Effector memory CD8-positive, alpha-beta T cell (primary cell): ENCODE results near the gene ASXL1.
"Not testable (repeated sequence)": the region's sequence is repeated elsewhere in the genome, so short reads cannot be mapped to it uniquely, and the experiment has no call there.

Experiments used
- ATAC-seq: fragments of 150-1000 bp; cut with Tn5 transposase; replicated peaks from 2 replicates; pipeline ENCODE4 v1.10.0; 2021; ENCODE audit warnings: mild to moderate bottlenecking, moderate library complexity
- DNase-seq, 3 experiments: peaks; one replicate each; pipeline ENCODE4 v3.0.0; 2021
- H3K27ac Mint-ChIP-seq, 2 donors: one replicate each; pipeline ENCODE4 v1.8.0; 2022; ENCODE audit warnings: mild to moderate bottlenecking in 2 of 2, mixed read lengths in 2 of 2, moderate library complexity in 2 of 2
- H3K27me3 Mint-ChIP-seq, 2 donors: one replicate each; pipeline ENCODE4 v1.8.0; 2022; ENCODE audit warnings: mixed read lengths in 2 of 2
- H3K36me3 Mint-ChIP-seq: one replicate; pipeline ENCODE4 v1.8.0; 2022; ENCODE audit warnings: mild to moderate bottlenecking, moderate library complexity, mixed read lengths; ENCODE audit not compliant: insufficient read depth
- H3K4me1 Mint-ChIP-seq, 2 donors: one replicate each; pipeline ENCODE4 v1.8.0; 2022; ENCODE audit warnings: low read depth in 2 of 2, mixed read lengths in 2 of 2
- H3K4me3 Mint-ChIP-seq, 2 donors: one replicate each; pipeline ENCODE4 v1.8.0; 2022; ENCODE audit warnings: mild to moderate bottlenecking in 2 of 2, mixed read lengths in 2 of 2, moderate library complexity in 2 of 2
- H3K9me3 Mint-ChIP-seq, 2 donors: one replicate each; pipeline ENCODE4 v1.8.0; 2022; ENCODE audit warnings: mixed read lengths in 2 of 2

ASXL1 gene

DNA sequence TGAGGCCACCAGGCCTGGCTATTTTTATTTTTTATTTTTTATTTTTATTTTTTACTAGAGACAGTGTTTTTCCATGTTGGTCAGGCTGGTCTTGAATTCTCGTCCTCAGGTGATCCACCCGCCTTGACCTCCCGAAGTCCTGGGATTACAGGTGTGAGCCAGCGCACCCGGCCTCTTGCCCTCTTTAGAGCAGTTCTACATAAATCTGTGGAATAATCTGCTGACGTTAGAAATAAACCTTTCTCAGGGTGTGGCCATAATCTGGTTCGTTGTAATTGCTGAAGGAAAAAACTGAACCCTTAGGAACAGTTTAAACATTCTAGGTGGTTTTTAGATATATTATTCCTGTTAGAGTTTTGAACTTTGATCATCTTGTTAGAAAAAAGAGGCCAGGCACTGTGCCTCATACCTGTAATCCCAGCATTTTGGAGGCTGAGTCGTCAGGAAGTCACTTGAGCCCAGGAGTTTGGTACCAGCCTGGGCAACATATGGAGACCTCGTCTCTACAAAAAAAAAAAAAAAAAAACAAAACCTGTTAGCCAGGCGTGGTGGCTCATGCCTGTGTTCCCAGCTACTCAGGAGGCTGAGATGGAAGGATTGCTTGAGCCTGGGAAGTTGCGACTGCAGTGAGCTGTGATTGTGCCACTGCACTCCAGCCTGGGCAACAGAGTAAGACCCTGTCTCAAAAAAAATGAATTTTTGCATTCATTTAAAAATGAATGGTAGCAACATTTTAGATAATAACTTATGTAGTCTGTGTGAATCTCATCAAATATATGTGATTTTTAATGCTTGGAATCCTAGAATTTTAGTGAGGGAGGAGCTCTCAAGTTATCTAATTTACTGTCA, 24.2 kb downstream of the ASXL1 start:
- Mint-ChIP-seq H3K4me1 (peaks cover 25 to 33% of the 10 kb centered on the region in 2 donors), H3K27ac (no peak overlapping the region)
- no peak for ATAC-seq

DNA sequence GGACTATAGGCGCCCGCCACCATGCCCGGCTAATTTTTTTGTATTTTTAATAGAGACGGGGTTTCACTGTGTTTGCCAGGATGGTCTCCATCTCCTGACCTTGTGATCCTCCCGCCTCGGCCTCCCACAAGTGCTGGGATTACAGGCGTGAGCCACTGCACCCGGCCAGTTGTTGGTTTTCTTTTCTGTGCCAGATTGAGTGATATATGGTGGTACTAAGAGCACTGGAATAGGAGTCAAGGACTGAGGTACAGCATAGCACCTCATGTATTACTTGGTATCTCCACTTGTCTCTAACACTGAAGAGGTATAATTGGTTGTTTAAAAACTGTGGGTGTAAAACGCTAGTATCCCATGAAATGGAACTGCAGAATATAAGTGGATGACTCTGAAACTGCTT, 25.3 kb downstream of the ASXL1 start:
- ATAC-seq, H3K9me3 Mint-ChIP-seq, H3K27ac Mint-ChIP-seq, DNase-seq, H3K4me3 Mint-ChIP-seq, H3K27me3 Mint-ChIP-seq: not testable (repeated sequence)
- H3K4me1 Mint-ChIP-seq = peaks cover 29 to 39% of the 10 kb centered on the region in 2 donors
- H3K36me3 Mint-ChIP-seq = peaks cover 14% of the 10 kb centered on the region

More for the DNA sequence above, 24.2 kb downstream of the ASXL1 start:
- Mint-ChIP-seq H3K9me3 (no peaks in the 10 kb centered on the region), H3K27me3 (no peaks in the 10 kb centered on the region), H3K4me3 (no peak overlapping the region), H3K36me3 (peaks cover 23% of the 10 kb centered on the region)
- DNase-seq = no peak

DNA sequence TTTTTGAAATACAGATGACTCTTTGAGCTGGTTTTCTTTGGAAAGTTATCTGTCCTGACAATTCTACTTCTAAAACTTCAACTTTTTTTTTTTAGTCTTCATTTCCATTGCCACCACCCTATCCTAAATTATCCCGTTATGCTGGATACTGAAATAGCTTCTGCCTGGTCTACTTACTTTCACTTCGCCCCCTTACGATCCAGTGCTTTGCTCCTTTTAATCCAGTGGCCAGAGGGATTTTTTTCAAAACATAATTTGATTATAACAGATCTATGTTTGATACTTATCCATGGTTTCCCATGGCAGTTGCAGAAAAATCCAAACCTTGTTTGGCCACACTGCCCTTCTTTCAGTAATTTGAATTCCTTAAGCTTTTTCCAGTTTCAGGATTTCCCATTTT, 27.4 kb downstream of the ASXL1 start:
- peaks cover 29 to 49% of the 10 kb centered on the region in 2 donors for H3K4me1 Mint-ChIP-seq
- no peaks in the 10 kb centered on the region for H3K9me3 Mint-ChIP-seq
- H3K4me3 Mint-ChIP-seq = no peak overlapping the region
- H3K27ac Mint-ChIP-seq = peak overlapping the region; percentile 53 to 70
- no peak for ATAC-seq
- H3K27me3 Mint-ChIP-seq = no peaks in the 10 kb centered on the region
- H3K36me3 Mint-ChIP-seq = peaks cover 12% of the 10 kb centered on the region
- DNase-seq = no peak

DNA sequence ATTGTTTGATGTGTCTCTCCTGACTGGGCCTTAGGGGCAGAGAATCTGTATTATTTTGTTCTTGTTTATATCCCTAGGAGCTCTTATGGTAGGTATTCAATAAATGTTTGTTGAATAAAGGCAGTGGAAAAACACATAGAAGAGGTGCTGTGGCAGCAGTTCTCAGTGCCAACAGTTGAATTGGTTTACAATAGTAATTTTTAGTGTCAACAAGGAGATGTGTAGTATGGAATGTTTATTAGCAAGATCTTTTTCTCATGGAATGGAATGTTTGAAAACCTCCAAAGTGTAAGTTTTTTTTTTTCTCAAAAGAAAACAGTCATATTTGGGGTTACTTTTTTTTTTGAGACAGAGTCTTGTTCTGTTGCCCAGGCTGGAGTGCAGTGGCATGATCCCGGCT, 28.0 kb downstream of the ASXL1 start:
- H3K9me3 Mint-ChIP-seq = no peaks in the 10 kb centered on the region
- ATAC-seq (no peak), DNase-seq (no peak)
- H3K27me3 Mint-ChIP-seq = no peaks in the 10 kb centered on the region
- no peak overlapping the region for H3K4me3 Mint-ChIP-seq
- H3K4me1 Mint-ChIP-seq = peaks cover 29 to 55% of the 10 kb centered on the region in 2 donors
- H3K27ac Mint-ChIP-seq = peak overlapping the region; percentile 53 to 70
- H3K36me3 Mint-ChIP-seq = peaks cover 17% of the 10 kb centered on the region

DNA sequence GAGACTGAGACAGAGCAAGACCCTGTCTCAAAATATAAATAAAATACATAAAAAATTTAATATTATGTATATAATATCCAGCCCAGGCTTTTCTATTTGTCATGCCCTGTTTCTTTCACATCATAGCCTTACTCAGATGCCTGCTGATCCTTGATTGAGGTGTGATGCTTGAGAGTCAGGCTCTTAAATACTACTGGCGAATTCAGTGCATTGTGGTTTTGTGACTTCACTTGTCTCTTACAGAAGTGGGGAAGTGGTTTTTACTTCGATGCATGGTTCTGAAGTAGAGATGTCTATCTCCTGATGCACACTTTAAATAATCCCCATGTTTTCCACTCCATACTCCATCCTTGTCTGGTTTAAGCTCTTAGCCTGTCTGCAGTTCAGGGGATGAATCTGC, 29.1 kb downstream of the ASXL1 start:
- DNase-seq = peak; percentile 37 to 43 (median 40)
- H3K4me3 Mint-ChIP-seq = peak overlapping the region in 1 of 2 donors; percentile 16

DNA sequence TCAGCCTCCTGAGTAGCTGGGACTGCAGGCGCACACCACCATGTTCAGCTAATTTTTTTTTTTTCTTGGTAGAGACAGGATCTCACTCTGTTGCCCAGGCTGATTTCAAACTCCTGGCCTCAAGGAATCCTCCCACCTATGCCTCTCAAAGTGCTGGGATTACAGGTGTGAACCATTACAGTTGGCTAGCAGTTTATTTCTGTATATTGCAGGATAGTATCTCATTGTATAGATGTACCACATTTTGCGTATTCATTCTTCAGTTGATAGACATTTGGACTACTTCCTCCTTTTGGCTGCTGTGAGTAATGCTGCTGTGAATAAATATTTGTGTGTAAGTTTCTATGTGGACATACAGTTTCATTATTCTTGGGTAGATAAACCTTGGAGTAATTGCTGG, 32.9 kb downstream of the ASXL1 start:
- Mint-ChIP-seq H3K4me3 (no peak overlapping the region), H3K4me1 (peaks cover 16 to 56% of the 10 kb centered on the region in 2 donors), H3K27ac (peak overlapping the region; percentile 52 to 71), H3K9me3 (no peaks in the 10 kb centered on the region), H3K36me3 (peaks cover 29% of the 10 kb centered on the region), H3K27me3 (no peaks in the 10 kb centered on the region)
- DNase-seq (no peak), ATAC-seq (no peak)

More for the DNA sequence above, 29.1 kb downstream of the ASXL1 start:
- Mint-ChIP-seq H3K27ac (peak overlapping the region in 1 of 2 donors; percentile 32), H3K36me3 (peaks cover 22% of the 10 kb centered on the region), H3K4me1 (peaks cover 29 to 60% of the 10 kb centered on the region in 2 donors), H3K9me3 (no peaks in the 10 kb centered on the region), H3K27me3 (no peaks in the 10 kb centered on the region)
- ATAC-seq = peak; percentile 98

DNA sequence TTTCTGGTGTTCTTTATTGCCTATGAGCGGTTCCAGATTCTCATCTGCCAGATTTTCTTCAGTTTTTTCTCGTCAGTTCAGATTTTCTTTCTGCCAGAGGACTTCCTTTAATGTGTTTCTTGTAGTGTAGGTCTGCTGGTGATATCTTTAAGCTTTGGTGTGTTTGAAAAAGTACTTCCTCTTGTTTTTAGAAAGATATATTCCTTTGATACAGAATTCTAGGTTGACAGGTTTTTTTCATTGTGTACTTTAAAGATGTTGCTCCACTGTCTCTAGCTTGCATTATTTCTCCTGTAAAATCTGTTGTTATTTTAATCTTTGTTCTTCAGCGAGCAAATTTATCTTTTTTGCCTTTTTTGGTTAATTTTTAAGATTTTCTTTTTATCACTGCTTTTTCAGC, 36.9 kb downstream of the ASXL1 start:
- Mint-ChIP-seq H3K9me3 (no peaks in the 10 kb centered on the region), H3K27me3 (no peaks in the 10 kb centered on the region), H3K4me3 (no peak overlapping the region), H3K4me1 (peaks cover 13 to 44% of the 10 kb centered on the region in 2 donors), H3K36me3 (peaks cover 43% of the 10 kb centered on the region), H3K27ac (no peak overlapping the region)
- DNase-seq = no peak
- no peak for ATAC-seq

DNA sequence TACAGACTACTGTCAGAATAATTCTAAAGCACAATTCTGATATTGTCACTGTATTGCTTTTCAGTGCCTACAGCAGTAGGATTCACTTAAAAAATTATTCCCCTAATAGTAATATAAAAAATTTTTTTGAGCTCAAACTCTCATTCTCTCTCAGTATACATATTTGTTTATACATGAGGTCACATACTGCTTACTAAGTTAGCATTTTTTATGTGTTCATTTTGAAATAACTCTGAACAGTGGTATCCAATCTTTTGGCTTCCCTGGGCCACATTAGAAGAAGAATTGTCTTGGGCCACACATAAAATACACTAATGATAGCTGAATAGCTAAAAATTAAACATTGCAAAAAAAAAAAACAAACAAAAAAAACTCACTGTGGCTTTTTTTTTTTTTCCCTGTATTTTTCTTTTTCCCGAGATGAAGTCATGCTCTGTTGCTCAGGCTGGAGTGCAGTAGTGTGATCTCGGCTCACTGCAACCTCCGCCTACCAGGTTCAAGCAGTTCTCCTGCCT, 38.6 kb downstream of the ASXL1 start:
- H3K27ac Mint-ChIP-seq = peak overlapping the region; percentile 5 to 27
- ATAC-seq = no peak
- peaks cover 18 to 48% of the 10 kb centered on the region in 2 donors for H3K4me1 Mint-ChIP-seq
- DNase-seq = no peak
- no peaks in the 10 kb centered on the region for H3K9me3 Mint-ChIP-seq
- peaks cover 34% of the 10 kb centered on the region for H3K36me3 Mint-ChIP-seq
- H3K27me3 Mint-ChIP-seq = no peaks in the 10 kb centered on the region
- no peak overlapping the region for H3K4me3 Mint-ChIP-seq

DNA sequence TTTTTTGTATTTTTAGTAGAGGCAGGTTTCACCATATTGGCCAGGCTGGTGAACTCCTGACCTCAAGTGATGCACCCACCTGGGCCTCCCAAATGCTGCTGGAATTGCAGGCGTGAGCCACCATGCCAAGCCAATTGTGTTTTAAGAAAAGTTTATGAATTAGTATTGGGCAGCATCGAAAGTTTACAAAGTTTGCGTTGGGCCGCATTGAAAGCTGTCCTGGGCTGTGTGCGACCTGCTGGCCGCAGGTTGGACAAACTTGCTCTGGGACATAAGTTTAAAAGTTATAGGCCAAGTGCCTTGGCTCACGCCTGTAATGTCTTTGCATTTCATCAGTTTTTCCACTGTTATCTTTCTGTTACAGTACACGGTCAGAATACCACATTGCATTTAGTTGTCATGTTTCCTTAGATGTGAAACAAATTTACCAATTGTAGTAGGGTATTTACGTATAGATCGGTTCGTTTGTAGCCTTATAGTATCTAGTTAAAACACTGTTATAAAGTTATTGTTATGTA, 39.5 kb downstream of the ASXL1 start:
- no peak overlapping the region for H3K27ac Mint-ChIP-seq

DNA sequence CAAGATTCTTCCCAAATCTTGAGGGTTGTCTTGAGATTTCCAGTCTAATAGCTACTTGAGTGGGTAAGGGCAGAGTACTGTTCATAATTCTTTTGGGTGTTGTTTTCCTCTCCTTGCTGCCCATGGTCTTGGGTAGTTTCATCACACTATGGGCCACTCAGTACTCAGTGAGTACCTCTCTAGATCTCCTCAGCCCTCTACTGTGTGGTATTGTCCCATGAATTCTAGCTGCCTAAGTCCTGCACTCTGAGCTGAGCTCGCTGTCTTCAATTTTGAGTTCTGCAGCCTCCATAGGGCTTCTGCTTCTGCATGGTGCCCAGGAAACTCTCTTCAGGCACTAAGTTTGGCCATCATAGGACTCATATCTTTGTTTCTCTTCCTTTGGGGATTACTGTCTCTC, 42.3 kb downstream of the ASXL1 start:
- Mint-ChIP-seq H3K9me3 (no peaks in the 10 kb centered on the region), H3K4me3 (no peak overlapping the region), H3K27me3 (no peaks in the 10 kb centered on the region), H3K36me3 (peaks cover 30% of the 10 kb centered on the region), H3K27ac (peak overlapping the region; percentile 29 to 76), H3K4me1 (peaks cover 21 to 42% of the 10 kb centered on the region in 2 donors)
- DNase-seq = no peak
- no peak for ATAC-seq

More for the DNA sequence above, 39.5 kb downstream of the ASXL1 start:
- peaks cover 36% of the 10 kb centered on the region for H3K36me3 Mint-ChIP-seq
- no peak overlapping the region for H3K4me3 Mint-ChIP-seq
- ATAC-seq = no peak
- H3K4me1 Mint-ChIP-seq = peaks cover 18 to 44% of the 10 kb centered on the region in 2 donors
- DNase-seq = no peak
- no peaks in the 10 kb centered on the region for H3K27me3 Mint-ChIP-seq
- H3K9me3 Mint-ChIP-seq = no peaks in the 10 kb centered on the region

DNA sequence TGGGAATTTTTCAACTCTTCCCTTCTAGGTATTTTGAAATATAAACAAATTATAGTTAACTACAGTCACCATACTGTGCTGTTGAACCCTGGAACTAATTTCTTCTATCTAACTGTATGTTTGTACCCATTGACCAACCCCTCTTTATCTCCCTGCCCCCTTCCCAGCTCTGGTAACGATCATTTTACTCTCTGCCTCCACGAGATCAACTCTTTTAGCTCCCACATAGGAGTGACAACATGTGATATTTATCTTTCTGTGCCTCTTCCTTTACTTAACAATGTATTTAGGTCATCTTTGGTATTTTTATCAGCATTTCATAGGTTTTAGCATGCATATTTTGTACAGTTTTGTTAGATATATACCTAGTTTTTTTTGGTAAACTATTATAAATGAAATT, 45.9 kb downstream of the ASXL1 start:
- peaks cover 30 to 55% of the 10 kb centered on the region in 2 donors for H3K4me1 Mint-ChIP-seq
- H3K4me3 Mint-ChIP-seq = no peak overlapping the region
- no peaks in the 10 kb centered on the region for H3K9me3 Mint-ChIP-seq
- H3K36me3 Mint-ChIP-seq = peaks cover 39% of the 10 kb centered on the region
- ATAC-seq = no peak
- no peaks in the 10 kb centered on the region for H3K27me3 Mint-ChIP-seq
- H3K27ac Mint-ChIP-seq = peak overlapping the region; percentile 10 to 51
- DNase-seq = no peak

DNA sequence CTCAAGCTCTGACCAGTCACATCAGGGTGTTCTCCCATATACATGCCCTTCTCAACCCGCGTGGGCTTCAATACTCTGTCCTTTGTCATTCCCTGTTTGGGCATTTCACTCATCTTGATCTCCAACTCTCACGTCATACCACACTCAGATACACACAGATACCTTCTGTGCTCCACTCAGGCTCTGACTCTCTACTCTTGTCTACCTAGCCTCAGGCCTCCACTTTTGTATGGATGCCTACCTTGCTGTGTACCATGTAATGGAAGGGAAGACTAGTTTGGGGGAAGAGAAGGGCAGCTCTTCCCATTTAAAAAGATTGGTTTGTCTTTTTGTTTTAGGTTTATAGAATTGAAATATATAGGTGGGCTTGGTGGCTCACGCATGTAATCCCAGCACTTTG, 48.6 kb downstream of the ASXL1 start:
- no peaks in the 10 kb centered on the region for H3K27me3 Mint-ChIP-seq
- peaks cover 26 to 36% of the 10 kb centered on the region in 2 donors for H3K4me1 Mint-ChIP-seq
- H3K9me3 Mint-ChIP-seq = no peaks in the 10 kb centered on the region
- ATAC-seq (no peak), DNase-seq (no peak)
- H3K27ac Mint-ChIP-seq = peak overlapping the region; percentile 4 to 19
- peaks cover 29% of the 10 kb centered on the region for H3K36me3 Mint-ChIP-seq
- peak overlapping the region in 1 of 2 donors; percentile 63 for H3K4me3 Mint-ChIP-seq

DNA sequence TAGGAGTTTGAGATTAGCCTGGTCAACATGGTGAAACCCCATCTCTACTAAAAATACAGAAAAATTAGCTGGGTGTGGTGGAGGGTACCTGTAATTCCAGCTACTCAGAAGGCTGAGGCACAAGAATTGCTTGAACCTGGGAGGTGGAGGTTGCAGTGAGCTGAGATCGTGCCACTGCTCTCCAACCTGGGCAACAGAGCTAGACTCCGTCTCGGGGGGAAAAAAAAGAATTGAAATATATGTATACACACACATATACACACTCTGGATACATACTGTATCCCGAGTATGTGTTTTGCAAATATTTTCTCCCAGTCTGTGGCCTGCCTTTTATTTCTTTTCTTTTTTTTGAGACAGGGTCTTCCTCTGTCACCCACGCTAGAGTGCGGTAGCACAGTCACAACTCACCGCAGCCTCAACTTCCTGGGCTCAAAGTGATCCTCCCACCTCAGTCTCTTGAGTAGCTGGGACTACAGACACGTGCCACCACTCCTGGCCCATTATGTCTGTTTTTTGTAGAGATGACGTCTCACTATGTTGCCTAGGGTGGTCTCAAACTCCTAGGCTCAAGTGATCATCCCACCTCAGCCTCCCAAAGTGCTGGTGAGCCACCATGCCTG, 49.1 kb downstream of the ASXL1 start:
- DNase-seq = peak; percentile 42 to 49 (median 46)
- H3K9me3 Mint-ChIP-seq, H3K27me3 Mint-ChIP-seq: not testable (repeated sequence)
- Mint-ChIP-seq H3K4me3 (peak overlapping the region; percentile 32 to 63), H3K4me1 (peaks cover 30 to 41% of the 10 kb centered on the region in 2 donors), H3K36me3 (peaks cover 25% of the 10 kb centered on the region), H3K27ac (peak overlapping the region; percentile 4 to 19)
- peak; percentile 100 for ATAC-seq
